Fibroblast of skin of abdomen (primary cell): ENCODE data around the gene SLN. TPM values are rescaled to one million over a fixed set of nuclear protein-coding genes. Genes with fewer than 3 reads are reported as not detected.
A peak's percentile ranks its signal among the peaks of the same experiment; 100 is the strongest.
"Not testable (repeated sequence)": the region's sequence is repeated elsewhere in the genome, so short reads cannot be mapped to it uniquely, and the experiment has no call there.

ENCODE experiments used
- DNase-seq: peaks from one replicate; pipeline ENCODE4 v3.0.0-alpha.2; 2013
- polyA plus RNA-seq, 2 experiments: library from polyadenylated mRNA; unstranded; fragments of 120-200 nt; gene quantifications; one replicate each; pipeline ENCODE4 v1.2.1, GENCODE V29; 2013; ENCODE audit not compliant: insufficient read length in 2 of 2

SLN gene
- polyA plus RNA-seq (2013, experiment 1 of 2; ENCODE audit: insufficient read length), result 3.9 TPM
- 4.5 TPM for polyA plus RNA-seq (2013, experiment 2 of 2; ENCODE audit: insufficient read length)

DNA sequence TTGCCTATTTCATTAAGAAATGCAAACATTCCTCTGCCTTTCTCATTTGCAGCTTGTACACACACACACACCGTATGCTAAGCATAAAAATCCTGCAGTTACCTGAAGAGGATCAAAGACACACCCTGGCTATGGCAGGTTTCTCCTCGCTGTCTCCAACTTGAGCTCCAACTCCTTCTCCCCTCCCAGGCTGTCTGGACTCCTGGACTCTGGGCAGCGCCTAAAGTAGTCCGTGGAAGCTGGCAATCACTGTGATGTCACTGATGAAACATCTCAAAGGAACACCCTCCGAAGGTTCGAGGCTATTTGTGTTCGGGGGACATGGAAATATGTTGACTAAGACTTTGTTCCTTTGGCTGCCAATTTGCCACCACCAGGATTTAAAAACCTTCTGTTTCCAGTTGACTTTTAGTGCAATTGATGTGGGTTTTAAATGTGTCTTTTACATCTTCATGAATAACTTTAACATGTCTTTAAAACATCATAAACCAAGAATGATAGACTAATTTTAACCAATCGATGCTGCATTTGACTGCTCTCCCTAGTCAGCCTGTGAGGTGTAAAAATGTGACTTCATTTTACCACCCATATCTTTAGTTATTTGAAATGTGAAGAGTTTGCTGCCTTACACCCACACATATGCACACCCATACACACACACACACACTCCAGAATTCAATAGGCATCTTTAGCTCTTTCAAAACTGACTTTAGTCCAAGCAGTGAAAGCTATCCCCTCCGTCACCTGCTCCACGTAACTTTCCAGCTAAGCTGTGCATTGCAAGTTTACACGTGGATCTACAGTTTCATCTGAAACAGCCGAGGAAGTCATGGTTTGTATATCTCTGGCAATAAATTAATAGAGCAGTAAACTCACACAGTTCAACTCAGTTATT, at the start of gene SLN:
SLN (minus strand) TSS at position 196 of the 895 bp plus-strand sequence.
- no peak for DNase-seq

DNA sequence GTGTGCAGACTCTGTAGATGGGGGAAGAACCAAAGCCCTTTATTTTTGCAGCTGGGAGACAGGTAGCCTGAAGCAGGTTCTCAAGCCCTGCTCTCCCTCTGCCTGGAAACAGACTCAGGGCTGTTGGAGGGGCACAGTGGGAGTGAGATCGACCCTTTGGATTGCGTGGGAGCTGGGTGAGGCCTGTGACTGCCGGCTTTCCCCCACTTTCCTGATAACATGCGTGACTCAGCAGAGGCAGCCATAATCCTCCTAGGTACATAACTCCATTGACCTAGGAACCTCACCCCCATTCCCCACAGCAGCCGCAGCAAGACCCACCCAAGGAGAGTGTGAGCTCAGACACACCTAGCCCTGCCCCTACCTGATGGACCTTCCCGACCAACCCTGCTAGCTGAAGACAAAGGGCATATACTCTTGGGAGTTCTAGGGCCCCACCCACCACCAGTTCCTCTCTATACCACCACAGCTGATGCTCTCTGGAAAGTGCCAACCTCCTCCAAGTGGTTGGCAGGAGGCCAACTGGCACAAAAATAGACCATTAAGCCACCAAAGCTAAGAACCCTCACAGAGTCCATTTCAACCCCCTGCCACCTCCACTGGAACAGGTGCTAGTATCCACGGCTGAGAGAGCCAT, 47.0 kb upstream of the SLN start:
- DNase-seq, result not testable (repeated sequence)

DNA sequence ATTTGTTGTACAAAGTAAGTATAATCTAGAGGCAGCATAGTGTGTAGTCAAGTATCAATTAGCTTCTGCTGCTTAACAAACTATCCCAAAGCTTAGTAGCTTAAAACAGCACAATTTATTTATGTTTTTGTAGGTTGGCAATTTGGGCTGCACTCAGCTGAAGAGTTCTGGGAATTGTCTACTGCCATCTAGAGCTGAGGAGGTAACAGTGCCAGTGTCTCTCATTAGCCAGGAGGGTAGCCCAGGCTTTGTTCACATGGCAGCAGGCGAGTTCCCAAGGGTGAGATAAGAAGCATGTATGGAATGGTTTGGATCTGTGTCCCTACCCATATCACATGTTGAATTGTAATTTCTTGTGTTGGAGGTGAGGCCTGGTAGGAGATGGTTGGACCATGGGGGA, 45.8 kb upstream of the SLN start:
- DNase-seq, result no peak

DNA sequence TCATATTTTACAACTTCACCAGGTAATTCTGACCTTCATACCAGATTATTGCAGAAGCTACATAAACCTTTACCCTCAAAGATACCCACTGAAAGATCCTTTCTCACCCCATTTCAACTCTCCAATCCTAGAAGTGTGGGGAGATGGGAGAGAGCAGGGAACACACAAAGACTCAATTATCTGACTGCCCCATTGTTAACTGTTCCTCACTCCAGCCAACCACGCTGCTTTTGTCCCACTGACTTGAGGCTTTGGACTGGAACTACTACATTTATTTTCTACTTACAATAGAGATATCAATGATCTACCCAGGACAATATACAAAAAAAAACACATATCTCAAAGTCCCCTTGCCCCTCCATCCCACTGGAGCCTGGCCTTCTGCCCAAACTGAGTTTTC, 44.7 kb upstream of the SLN start:
- DNase-seq, result no peak

DNA sequence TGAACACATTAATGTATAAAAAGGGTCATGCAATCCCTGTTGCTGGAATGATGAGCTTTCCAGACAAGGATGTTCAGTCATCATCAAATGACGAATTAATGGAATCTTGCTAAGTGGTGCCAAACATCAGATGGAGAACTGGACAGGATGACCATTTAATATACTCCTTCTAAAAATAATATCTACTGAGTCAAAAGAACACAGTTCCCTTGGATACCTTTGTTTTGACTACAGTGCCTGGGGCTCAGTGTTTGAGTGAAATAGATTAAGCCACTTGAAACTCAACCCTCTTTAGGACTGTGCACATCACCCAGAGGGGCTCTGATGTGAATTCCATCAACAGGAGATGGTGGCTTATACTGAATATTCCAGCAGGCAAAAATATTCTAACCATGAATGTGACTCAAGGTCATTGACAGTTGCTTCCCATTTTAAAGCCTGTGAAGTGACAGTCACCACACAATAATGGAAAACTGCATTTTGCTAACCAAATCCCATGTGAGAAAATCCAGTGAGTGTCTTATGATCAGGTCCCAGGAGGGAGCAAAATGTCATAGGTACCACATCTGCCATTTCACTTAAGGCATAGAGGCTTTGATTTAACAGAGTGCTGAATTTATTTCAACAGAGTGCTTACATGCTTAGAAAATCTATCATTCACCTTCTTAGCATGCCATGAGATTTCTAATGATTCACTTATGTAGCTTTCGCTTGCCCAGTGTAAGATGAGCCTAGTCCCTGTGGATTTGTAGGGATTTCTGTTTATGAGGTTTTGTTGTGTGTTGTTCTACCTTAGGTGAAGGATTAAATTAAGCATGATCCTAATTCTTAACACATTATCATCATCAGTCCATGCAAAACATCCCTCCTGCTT, 41.3 kb upstream of the SLN start:
- DNase-seq, result peak; percentile 16

DNA sequence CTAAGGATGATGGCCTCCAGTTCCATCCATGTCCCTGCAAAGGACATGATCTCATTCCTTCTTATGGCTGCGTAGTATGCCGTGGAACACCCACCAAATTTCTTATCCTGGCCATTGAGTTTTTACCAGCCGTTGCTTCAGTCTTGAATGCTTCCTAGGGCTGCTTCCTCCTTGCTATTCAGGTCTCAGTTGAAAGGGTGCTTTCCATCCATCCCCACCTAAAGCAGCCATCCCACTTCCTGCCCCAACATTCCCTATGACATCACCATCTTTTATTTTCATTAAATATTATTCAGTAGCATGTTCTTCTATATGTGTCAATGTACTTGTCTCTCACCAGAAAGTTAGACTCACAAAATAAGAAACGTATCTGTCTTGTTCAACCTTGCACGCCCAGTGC, 40.7 kb upstream of the SLN start:
- no peak for DNase-seq

DNA sequence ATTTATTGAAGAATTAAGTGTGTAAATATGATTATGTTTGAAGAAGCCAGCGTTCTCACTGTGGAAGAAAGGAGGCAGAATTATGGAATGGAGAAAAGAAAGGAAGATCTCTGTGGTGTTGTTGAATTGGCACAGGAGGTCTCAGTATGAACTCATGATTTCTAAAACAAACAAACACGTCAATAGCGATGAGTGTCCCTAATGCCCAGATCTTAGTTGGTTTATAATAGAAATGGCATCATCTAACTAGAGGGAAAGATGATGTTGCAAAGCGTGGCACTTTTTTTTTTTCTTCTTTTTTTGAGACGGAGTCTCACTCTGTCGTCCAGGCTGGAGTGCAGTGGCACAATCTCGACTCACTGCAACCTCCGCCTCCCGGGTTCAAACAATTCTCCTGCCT, 39.2 kb upstream of the SLN start:
- no peak for DNase-seq

DNA sequence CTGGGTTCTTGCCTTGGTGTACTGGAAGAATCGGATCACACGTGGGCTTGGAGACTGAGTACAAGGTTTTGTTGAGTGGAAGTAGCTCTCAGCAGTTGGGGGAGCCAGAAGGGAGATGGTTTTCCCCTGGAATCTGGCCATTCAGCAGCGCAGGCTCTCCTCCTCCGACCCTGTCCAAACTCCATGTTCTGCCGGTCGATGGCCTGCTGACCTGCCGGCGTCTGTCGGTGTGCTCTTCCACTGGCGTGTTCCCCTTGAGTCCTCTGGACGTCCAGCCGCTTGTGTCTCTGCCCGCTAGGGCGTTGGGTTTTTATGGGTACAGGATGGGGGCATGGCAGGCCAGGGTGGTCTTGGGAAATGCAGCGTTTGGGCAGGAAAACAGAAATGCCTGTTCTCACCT, 38.5 kb upstream of the SLN start:
- no peak for DNase-seq

DNA sequence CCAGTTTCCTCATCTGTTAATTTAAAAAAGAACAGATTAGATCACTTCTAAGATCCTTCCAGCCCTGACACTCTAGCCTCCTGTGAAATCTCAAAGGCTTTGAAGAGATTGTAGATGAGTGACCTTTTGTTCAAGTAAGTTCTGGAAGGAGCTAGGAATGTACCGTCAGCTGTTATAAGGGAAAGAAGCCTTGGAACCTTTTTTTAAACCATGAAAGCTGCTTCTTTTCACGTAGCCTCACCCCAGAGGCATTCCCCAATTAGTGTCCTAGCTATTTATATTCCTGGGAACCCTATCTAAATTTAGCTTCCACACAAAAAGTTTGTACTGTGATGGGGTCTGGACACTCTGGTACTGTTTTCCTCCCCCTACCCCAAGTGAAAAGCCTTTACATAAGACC, 35.8 kb upstream of the SLN start:
- DNase-seq, result no peak

DNA sequence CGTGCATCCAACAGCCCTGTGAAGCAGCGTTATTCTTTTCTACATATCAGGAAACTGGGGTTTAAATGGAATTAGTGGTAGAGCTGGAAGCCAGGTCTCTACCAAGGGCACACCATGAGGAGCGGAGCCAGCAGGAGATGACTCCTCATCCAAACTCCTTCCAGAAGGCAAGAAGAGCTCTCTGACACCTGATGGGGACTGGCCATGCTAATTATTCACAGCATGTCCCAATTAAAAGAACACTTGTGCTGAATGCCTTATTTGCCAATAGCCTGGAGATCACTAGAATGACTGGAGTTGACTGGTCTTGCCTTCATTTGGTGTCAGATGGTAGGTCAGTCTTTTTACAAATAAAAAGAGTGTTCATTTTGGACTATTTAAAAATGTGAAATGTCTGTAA, 32.9 kb upstream of the SLN start:
- no peak for DNase-seq

DNA sequence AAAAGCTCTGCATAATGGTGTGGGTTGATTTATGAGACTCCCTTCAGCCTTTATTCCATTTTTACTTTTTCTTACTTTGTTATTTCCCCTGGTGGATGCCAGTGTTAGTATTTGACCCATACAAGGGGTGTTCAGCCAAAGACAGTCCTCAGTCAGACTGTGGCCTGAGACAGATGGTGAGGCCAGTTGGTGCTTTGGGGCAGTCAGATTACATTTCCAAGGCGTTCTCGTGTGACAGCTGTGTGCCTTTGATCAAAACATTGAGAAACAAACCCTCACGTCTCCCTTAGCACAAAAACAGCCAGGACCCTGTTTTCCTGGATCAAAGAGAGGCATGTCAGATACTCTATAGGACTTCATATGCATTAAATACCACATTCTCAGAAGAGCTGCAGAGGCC, 31.3 kb upstream of the SLN start:
- DNase-seq, result no peak

DNA sequence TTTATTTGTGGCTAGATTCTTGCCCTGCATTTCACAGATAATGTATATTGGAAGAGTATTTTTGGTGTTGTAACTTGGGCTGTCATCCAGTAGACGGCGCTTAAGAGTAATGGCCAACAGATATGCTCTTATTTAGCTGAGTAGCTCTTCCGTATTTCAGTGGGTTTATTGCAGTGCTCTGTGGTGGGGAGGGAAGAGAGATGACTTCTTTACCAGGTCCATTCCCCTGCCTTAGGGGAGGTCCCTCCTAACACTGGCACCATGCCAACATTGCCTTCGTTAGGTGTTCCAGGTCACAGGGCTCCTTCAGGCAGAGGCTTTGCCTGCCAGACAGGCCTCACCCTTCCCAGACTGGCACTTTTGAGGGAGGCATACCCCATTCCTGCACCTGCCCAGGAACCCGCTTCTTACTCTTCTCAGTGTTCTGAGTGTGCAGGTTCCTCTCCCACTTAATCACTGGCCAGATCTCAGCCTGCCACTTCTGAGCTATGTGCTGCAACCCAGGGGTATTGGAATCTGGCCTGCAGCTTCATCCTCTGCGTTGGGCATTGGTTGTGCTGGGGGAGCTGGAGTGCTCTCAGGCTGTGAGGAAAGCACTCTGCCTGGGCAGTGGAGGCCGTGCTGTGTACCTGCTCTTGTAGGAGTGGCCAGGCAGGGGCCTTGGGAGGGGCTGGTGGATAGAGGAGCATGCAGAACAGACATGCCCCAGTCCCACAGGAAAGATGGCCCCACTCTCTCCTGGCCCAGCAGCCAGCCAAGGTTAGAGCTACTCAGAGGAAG, 29.4 kb upstream of the SLN start:
- DNase-seq, result no peak

DNA sequence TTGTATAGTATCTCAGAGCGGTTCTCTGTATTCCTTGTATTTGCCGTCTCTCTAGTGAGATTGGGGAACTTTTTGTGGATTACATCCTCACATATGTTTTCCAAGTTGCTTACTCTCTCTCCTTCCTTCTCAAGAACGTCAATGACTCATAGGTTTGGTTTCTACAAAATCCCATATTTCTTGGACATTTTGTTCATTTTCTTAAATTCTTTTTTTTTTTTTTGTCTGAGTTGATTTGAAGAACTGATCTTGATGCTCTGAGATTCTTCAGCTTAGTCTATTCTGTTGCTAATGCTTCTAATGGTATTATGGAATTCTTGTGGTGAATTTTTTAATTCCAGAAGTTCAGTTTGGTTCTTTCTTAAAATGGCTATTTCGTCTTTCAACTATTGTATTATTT, 28.4 kb upstream of the SLN start:
- peak; percentile 19 for DNase-seq

DNA sequence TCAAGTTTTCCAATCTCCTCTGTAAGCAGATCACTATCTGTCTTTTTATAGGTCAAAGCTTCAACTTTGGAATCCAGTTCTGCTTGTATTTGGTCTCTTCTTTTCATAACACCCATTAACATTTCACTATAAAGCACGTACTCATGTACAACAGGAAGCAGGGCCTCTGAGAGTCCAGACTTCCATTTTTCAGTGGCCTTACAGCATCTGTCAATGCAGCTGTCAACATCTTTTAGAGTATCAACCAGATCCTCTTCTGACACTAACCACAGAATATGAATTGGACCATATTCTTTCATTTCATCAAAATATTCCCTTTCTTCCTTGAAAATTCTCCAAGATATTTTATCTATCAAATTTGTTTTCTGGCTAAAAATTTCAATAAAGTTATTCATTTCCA, 24.7 kb upstream of the SLN start:
- no peak for DNase-seq

DNA sequence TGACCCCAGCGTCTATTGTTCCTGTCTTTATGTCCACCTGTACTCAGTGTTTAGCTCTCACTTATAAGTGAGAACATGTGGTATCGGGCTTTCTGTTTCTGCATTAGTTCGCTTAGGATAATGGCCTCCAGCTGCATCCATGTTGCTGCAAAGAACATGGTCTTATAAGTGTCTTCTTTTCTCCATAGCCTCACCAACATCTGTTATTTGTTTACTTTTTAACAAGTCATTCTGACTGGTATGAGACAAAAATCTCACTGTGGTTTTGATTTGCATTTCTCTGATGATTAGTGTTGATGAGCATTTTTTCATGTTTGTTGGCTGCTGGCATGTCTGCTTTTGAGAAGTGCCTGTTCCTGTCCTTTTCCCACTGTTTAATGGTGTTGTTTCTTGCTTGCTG, 21.7 kb upstream of the SLN start:
- DNase-seq, result peak; percentile 52

DNA sequence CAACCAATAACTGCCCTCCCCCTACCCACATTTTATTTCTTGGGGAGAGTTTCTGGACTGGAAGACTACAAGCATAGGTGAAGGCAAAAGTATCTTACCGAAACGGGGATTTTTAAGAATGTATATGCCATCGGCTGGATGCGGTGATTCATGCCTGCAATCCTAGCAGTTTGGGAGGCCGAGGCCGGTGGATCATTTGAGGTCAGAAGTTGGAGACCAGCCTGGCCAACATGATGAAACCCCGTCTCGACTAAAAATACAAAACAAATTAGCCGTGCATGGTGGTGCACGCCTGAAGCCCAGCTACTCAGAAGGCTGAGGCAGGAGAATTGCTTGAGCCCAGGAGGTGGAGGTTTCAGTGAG, 20.8 kb upstream of the SLN start:
- DNase-seq, result no peak

DNA sequence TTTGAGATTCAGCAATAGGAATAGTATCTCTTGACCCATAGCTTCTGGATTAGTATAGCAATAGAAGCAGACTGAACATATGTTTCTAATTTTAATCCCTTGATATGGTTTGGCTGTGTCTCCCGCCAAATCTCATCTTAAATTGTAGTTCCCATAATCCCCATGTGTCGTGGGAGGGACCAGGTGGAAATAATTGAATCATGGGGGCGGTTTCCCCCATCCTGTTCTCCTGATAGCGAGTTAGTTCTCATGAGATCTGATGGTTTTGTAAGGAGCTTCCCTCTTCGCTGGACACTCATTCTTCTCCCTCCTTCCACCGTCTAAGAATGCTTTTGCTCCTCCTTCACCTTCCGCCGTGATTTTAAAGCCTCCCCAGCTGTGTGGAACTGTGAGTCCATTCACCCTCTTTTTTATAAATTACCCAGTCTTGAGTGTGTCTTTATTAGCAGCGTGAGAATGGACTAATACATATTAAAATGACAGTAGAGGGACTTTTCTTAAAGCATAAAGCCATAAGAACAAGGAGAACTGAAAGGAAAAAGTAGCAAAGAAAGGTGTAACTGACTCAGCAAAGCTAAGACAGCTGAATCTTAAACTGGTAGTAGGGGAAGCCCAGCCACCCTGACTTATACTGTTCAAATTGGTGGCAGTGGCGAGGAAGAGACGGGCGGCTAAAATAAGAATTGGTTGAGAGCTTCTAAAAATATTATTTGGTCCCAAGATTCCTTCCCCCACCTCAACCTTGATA, 20.3 kb upstream of the SLN start:
- DNase-seq, result peak; percentile 29

DNA sequence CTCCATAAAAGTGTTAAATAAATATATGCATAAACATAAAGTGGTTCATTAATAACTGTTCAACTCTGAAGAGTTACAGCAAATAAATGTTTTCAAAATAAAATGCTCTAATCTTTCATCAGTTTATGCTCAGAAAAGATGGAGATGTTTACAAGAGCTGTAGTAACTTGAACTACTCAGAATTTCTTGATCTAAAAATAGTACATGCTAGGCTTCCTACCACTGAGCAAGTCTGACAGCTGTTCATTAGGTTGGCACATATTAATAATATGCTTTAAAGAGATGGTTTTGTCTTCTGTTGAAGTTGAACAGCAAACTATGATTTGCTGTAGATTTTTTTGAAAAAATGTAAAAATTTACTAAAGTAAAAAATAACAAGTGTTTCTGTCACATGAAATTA, 10.8 kb upstream of the SLN start:
- DNase-seq, result no peak

DNA sequence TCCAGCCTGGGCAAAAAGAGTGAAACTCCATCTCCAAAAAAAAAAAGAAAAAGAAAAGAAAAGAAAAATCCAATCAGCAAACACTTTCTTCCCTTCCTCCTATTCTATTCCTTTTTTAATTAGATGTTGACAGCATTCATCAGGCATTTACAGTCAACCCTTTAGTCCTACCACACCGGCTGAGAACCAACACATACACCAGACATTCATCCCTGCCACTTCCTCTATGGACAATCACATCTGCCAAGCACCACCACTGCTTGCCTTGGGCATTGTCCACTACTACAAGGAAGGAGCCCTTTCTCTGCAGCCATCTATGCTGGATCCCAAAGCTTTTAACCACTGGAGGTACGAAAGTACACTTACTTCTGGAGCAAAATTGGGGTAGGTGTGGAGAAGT, 9.4 kb upstream of the SLN start:
- DNase-seq, result no peak

DNA sequence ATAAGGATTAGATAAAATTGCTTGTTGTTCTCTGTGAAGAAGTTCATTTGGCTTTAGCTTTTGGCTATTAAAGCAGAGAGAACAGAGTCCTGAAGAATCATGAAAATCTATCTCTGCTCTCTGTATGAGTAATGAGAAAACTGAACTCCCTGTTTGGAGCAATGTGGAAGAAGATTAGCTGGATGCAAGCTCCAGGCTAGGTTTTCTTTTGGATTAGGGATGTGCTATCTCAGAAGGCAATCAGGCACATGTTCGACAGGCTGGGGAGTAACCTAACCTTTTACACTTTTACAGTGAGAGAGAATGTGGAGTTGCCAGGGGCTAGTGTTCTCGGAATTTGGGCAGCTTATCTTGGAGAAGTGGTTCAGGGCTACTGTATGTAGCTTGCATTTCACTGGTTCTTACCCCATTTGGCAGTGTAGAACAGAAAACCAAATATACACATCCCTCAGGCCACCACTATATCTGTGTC, 8.5 kb upstream of the SLN start:
- DNase-seq, result no peak

DNA sequence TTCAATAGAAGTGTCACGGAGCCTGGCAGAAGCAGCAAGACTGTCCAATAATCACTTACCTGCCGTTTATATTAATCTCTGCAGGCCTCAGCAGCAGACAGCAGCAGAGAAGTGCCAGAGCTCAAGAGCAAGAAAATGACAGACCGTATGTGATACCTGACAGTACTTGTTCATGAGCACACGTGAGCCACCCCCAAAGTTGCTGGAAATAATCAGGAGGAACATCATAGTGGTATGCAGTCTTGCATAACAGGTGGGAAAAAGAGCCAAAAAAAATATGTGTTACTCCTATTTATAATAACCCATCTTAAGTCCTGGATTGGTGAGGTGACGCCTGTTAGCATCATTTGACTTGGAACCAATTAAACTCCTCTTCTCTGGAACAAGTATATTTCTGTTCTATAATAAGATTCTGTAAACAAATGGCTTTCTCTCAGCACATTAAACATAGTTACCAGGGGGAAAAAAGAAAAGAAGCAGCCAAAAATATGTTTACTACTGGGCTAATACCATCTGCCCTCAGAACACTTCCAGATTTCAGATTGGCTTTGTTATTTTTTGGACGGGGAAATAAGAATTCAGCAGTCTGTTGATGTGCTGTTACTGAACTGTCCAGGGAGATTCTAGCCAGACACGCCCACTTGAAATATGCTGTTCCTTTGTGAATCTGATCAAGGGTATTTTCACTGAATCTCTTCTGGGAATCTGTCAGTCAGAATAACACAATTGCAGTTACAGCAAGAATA, 7.9 kb upstream of the SLN start:
- DNase-seq, result no peak
